Peyer's patch (tissue), 4 donors: ENCODE results near the gene SERTAD3.

ENCODE experiments used
- POLR2A ChIP-seq, 2 donors: fragments of 450-650 bp; IDR thresholded peaks; one replicate each; pipeline ENCODE4 v1.5.1; 2017; ENCODE audit warnings: antibody characterized with exemption in 2 of 2, mild to moderate bottlenecking in 2 of 2, moderate library complexity in 2 of 2
- TF ChIP-seq, protein P1 (sequence below), 6 experiments: fragments of 450-650 bp in 4 of 6; fragments of 200-600 bp in 2 of 6; sonication (generic) in 1 of 6; IDR thresholded peaks; one replicate each; pipeline ENCODE4 v1.5.1; 2017 to 2019; ENCODE audit warnings: antibody characterized with exemption in 6 of 6, mild to moderate bottlenecking in 3 of 6, moderate library complexity in 1 of 6

DNA sequence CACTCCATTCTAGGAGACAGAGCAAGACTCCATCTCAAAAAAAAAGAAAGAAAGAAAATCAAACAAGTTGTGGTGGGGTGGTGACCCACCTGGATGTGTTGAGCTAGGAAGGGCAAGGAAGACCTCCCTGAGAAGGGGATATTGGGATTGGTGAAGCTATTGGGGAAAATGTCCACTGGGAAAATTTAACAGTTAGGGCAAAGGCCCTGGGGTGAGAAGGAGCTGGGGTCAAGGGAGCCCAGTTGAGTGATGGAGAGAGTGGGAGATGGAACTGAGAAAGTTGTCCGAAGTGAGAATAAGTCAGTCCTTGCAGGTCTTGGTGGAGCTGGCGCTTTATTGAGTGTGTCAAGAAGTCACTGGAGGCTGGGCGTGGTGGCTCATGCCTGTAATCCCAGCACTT is 5.9 kb downstream of the SERTAD3 start:
- no peak for TF ChIP-seq POLR2A (IDR thresholded peaks at IDR 0.05)
- TF ChIP-seq, protein P1, sequence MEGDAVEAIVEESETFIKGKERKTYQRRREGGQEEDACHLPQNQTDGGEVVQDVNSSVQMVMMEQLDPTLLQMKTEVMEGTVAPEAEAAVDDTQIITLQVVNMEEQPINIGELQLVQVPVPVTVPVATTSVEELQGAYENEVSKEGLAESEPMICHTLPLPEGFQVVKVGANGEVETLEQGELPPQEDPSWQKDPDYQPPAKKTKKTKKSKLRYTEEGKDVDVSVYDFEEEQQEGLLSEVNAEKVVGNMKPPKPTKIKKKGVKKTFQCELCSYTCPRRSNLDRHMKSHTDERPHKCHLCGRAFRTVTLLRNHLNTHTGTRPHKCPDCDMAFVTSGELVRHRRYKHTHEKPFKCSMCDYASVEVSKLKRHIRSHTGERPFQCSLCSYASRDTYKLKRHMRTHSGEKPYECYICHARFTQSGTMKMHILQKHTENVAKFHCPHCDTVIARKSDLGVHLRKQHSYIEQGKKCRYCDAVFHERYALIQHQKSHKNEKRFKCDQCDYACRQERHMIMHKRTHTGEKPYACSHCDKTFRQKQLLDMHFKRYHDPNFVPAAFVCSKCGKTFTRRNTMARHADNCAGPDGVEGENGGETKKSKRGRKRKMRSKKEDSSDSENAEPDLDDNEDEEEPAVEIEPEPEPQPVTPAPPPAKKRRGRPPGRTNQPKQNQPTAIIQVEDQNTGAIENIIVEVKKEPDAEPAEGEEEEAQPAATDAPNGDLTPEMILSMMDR (IDR thresholded peaks at IDR 0.05) = no peak
